NCI-H2196 treated with DMSO at 0.1 percent for 48 hours (cell line): ENCODE measurements around the gene POLG.

ENCODE experiments used
- DNase-seq: peaks from one replicate; lab custom pipeline; 2025; ENCODE audit not compliant: unreplicated experiment; lab: John Stamatoyannopoulos, UW

Gene POLG

DNA sequence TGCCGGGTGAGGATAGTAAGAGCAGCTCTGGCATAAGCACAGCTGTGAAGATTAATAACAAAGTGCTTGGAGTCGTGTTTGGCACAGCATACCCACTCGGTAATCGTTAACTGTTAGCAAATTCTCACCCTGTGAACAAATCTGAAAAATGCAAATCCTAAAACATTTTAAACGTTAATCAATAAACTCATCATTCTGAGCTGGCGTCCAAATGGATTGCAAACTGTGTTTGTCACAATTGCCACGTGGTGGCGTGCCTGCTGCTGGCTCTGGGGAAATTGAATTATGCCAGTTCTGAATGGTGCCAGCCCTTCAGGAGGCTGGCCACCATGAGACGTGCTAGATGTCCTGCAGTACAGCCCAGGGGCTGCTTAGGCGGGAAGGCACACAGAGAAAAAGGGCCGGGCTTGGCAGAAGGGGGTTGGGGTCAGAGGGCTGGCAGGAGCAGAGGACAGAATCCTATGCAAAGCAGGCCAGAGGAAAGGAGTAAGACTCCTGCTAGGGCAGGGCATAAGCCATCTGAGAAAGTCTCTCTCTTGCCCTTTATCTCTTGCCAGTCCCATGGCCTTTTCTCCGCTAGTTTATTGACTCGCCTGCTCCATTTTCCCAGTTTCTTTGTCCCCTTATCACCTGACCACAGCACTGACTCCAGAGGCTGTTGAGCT lies 22.1 kb upstream of the POLG start:
- DNase-seq = peak; percentile 6

DNA sequence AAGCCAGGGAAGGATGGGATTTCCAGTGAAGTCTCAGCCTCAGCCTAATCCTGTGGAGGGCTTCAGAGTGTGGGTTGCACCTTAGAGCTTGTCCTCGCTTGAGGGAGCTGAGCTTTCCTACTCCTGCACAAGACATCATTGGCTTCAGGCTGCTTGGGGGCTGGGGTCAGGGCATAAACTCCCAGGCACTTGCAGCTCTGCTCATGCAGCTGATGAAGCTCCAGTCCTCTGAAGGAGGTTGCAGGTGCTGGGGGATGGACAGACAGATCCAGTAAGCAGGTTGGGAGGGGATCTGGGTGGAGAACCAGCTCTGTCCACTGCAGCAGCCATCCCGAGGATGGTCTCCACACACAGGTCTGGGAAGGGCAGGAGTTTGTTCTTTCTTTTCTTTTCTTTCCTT lies 19.4 kb upstream of the POLG start:
- DNase-seq = no peak

DNA sequence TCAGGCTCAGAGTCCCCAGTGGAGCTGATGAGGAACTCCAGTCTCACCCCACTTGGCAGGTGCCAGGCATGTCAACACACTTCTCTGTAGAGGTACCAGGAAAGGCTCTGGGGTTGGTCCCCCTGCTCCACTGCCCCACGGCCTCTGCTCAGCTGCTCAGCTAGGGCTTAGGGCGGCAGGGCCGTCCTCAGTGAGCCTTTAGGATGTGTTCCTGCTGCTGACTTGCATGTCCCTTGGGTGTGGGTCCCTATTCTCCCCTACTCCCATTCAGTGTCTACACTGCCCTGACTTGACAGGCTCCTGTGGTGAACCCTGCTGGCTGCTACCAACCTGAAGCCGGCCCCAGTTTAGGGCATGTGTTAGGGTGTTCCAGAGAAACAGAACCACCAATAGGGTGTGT lies 17.9 kb upstream of the POLG start:
- DNase-seq = no peak

DNA sequence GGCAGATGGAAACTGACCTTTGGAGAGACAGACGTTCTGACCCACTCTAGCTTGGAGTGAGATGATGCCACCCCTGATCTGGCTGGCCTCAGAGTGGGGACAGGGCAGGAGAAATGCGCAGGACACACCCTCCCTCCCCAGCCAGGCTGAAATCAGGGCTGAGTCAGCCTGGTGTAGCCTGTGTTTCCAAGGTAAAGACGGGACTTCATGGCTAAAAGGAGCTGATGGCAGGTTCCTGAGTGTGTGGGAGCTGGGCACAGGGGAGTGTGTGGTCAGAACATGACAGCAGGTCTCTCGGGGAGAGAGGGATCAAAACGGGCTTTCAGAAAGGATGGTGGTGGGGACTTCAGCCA lies 14.6 kb upstream of the POLG start:
- no peak for DNase-seq

DNA sequence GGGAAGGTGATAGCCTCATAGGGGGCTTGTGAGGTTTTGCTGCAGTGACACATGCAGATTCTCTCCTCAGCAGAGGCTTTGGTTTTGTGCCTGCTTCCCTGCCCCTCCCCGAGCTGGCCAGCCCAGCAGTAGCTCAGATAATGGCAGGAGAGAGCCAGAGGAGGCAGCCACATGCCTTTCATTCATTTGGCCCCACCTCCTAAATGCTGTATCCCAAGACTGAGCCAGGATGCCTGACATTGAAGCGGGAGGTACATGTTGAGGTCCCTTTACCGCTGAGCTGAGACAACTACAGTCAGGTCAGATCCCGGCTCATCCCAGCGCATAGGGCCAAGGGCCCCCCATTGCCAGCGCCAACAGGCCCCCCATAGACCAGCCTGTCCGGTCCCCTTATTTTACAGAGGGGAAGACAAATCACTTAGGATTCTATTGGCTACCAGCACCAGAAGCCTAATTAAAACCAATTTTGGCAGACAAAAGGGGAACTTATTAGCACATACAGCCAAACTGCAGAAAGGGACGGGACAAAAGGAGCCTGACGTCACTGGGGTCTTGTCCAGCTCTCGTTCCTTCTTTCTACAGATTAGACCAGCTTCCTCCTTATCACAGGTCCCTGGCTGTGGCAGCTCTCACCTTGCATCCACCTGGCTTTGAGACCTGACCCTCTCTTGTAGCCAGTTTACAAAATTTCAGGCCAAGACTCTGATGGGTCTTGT lies 12.1 kb upstream of the POLG start:
- no peak for DNase-seq

DNA sequence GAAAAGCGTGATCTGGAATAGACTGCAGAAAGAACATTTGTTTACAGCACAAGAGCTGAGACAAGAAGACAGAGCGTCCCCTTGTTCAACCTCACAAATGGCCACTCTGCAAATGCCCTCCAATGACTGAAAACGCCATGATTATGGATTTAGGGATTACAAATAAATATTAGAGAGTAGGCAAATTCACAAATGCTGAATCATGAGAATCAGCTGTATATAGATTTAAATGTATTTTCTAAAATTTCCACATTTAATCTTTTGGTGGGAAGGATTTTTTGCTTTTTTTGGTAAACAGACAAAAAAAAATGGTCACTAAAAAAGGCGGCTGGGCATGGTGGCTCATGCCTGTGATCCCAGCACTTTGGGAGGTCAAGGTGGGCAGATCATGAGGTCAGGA lies 10.6 kb upstream of the POLG start:
- no peak for DNase-seq

DNA sequence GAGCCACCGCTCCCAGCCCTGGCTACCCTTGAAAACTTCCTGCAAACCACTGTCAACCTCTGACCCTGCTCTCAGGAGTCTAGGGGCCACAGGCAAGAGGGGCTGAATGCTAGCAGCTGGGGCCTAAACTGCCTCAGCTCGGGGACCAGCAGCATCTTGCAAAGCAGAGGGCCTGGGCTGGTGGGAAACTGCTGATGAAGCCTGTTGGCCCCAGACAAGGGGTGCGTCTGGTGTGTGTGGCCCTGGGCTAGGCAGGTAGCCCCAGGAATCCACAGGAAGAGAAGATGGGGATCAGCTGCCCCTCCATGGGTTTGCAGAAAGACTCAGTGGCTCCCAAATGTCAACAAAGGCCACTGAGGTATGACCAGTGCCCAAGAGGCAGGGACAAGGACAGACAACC lies 8.2 kb upstream of the POLG start:
- DNase-seq = no peak

DNA sequence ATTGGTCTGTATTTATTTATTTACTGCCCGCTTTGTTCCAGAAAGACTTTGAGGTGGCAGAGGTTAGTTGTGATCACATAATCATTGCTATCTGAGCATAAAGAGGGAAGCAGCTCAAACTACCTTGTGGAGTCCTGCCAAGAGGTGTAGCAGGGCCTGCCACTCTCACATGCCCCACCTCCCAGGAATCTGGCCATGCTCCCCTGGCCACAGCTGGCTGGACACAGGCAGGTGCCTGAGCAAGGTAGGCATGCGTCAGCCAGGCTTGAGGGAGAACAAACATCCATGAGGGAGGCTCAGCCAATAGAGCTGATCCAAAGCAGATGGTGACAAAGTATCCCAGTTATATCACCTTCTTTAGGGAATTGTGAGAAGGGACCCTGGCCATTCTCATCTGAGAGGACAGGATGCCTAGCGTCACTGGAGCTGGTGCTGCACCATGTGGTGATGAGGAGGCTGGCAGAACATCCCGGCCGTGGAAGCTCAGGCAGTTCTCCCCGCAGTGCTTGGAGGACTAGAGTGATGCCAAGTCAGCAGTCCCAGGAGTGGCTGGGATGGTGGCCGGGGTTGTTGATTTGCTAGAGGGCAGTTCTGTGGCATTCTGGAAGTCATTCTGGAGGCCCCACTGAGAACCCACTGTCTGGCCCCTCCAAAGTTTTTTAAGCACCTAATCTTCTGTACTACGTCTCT lies 6.8 kb upstream of the POLG start:
- DNase-seq = peak; percentile 74

DNA sequence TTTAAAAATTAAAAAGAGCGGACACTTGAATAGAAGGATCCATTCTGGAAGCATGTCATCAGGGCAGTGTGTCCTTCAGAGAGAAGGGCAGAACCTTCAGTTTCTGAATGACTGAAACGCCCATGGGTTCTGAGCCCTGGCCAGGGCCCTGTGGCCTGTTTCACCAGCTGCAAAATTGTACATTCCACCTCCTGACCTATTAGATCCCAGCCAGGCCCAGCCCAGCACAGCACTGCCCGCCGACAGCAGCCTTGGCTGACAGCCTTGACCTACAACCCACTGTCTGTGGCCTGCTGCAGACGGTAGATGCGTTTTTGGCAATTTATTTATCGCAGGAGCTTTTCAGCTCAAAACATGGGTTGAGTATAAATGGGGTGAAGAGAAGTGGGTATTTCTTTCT lies 5.9 kb upstream of the POLG start:
- no peak for DNase-seq

DNA sequence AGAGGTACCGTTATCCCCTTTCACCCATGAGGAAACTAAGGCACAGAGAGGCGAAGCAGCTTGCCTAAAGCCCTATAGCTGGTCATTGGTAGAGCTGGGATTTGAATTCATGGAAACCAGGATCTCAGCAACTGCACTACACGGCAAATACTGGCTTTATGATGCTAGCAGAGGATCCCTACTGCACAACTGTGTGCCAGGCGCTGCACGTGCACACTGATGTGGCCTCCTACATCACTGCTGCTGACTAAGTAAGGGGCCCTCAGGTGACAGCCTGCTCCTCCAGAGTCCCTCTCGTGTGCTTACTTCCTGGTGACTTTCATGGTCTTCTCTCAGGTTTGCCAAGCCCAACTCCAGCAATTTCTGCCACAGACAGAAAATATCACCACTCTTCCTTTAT lies 3.4 kb upstream of the POLG start:
- no peak for DNase-seq

DNA sequence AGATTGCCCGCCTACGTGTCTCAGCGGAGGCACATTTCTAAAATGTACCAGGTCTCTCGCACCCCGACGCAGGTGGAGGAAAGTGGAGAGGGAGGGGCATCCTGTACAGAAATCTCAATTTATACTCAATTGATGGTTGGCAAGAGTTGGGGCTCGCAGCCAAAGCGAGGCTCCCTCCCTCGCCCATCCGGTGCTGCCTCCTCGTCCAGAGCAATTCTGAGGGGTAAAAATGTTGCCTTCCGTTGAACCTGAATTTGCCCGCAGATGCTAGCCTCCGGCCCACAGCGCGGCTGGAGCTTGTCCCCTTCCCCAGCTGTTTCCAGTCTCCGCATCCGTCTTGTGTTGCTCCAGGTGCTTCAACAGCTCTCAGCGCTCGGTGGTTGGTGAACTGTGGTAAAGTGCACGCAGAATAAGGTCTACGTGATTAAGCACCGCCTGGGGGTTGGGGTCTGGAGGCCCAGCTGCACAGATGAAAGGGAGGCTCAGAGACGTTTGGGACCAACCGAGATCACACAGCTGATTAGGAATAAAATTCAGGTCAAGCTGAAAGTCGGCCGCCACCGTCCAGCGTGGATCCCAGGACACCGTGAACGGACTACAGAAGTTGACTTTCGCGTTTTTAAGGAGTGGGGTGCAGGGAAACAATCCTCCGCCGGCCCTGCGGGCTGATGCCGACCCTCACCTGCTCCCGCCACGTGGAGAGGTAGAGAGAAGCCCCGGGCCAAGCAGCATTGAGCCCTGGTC lies 846 bp upstream of the POLG start:
- no peak for DNase-seq

DNA sequence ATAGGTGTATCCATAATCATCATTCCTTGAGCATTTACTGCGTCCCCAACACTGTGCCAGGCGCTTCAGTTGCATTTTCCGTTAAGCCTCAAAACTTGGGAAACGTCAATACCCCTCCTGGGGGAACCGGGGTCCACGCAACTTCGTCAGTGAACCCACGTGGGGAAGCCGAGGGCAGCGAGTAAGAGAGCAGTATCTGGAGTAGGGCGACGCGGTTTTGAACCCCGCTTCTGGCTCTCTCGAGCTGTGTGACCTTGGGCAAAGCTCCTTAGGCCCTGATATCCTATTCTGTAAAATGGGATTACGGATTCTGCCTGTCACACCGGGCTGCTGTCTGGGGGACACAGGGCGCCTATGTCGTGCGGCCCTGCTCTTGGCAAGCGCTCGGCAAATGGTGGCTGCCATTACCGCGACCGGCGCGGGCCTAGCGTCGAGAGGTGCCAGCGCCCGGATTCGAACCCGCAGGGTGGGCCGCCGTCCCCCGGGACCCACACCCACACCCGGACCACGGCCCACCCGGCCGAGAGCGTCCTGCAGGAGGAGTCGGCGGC lies 590 bp downstream of the POLG start:
- no peak for DNase-seq

DNA sequence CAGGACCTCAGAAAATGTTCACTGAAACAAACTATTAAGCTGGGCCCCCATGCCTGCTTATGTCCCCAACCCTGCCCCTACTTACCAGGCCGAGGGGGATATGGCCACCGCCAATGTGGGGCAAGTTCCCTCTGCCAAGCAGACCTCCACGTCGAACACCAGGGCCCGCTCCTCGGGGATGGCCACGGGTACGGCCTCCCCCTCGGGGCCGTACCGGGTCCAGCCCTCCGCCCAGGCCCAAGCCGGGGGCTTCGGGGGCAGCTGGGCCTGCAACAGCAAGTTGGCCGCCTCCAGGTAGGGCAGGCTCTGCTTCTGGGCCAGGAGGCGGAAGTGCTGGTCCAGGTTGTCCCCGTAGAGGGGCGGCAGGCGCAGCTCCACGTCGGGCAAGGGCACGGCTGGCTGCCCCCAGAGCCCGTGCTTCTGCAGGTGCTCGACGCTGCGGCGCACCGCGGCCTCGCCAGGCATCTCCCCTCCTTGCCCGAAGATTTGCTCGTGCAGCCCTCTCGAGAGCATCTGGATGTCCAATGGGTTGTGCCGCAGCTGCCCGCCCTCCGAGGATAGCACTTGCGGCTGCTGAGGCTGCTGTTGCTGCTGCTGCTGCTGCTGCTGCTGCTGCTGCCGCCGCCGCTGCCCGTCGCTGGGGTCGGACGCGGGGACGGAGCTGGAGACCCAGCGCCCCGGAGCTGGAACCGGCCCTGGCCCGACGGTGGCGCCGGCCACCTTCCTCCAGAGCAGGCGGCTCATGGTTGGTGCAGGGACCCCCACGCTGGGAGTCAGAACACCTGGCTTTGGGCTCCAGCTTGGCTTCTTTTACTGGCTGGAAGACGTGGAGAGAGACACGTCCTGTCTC lies 1.4 kb downstream of the POLG start:
- DNase-seq = no peak

DNA sequence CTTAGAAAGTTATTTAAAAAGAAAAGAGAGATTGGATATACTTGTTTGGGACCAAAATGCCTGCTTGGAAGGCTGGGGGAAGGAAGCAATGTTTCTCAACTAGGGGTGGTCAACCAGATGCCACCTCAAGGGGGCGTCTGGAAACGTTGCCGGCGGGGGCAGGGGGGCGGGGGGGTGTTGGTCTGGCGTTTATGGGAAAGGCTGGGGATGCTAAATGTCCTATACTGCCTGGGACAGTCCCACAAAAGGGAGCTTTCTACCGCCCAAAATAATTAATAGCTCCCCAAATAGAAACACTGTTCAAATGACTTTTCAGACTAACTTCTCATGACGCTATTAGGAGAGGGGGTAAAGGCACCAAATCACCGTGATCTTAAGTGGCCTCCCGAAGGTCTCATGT lies 2.2 kb downstream of the POLG start:
- DNase-seq = no peak

DNA sequence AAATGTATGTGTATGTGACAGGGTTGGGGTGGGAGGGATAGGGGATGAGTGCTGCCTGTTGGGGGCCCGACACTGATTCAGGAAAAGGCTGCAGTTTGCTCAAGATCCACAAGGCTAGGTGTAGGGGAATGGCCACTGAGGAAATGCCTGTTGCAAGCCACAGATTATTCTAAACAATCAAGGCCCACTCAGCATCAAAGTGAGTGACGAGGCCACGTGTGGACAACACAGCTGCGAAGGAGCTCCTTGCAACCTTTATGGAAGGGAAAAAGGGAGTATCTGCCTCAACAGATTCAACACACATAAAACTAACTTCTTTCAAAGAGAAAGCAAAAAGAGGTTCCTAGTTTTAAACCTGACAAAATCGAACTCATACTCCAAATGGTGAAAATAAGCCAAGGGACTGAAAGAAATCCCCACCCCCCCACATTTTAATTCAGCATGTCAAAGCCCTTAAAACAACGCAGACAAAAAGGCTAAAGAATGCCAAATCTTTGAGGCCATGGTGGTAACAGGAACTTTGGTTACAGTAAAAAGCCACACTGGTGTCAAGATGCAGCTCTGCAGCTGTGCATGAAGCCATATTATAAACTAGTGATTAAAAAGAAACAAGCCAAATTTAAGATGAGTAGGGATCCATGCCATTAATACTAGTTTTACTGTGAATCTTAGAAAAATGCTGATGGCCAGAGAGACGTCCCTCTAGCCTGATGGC lies 3.6 kb downstream of the POLG start:
- DNase-seq = no peak

DNA sequence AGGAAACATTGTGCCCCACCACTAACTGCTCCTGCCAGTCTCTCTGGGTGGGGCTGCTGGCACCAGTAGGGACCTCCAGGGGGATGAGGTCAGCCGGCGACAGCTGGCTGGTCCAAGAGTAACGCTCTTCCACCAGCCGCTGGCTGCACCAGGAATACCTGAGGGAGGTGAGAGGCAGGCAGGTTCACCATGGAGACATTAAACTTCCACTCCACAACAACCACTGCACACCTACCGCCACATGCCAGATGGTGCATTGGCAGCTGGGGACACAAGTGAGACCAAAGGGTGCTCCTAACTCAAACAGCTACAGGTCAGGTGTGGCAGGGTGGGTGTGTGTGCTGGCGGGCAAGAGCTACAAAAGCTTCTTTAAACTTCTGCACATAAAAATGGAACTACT lies 4.5 kb downstream of the POLG start:
- no peak for DNase-seq

DNA sequence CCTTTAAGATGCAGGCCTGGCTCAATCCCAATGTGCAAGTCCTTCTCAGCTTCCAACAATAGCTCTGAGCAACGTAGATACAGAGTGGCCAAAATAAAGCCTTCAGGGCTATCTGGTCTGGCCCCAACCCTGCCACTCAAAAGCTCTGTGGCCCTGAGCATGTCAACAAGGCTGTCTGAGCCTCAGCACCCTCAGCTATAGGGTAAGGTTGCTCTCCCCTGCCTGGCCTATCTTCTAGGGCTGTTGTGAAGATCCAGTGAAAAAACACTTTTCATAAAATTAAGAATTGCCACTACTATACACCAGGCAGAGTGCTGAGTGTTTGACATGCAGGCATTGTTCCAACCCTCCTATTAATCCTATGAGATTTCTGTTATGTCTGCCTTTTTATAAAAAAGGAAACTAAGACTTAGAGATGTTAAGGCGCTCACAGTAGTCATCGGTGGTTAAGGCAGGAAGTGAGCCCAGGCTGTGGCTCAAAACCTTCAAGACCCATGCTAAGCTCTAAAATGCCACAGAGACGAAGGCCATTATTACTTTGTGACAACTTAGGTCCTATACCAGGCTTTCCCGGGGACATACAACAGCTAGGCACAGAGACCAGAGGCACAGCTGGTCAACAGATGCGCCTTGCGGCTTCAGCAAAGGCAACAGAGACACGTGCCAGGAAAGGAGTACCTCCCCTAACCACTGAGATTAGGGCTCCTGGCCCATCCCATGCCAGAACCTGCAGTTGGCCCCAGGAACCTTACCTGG lies 5.1 kb downstream of the POLG start:
- no peak for DNase-seq

DNA sequence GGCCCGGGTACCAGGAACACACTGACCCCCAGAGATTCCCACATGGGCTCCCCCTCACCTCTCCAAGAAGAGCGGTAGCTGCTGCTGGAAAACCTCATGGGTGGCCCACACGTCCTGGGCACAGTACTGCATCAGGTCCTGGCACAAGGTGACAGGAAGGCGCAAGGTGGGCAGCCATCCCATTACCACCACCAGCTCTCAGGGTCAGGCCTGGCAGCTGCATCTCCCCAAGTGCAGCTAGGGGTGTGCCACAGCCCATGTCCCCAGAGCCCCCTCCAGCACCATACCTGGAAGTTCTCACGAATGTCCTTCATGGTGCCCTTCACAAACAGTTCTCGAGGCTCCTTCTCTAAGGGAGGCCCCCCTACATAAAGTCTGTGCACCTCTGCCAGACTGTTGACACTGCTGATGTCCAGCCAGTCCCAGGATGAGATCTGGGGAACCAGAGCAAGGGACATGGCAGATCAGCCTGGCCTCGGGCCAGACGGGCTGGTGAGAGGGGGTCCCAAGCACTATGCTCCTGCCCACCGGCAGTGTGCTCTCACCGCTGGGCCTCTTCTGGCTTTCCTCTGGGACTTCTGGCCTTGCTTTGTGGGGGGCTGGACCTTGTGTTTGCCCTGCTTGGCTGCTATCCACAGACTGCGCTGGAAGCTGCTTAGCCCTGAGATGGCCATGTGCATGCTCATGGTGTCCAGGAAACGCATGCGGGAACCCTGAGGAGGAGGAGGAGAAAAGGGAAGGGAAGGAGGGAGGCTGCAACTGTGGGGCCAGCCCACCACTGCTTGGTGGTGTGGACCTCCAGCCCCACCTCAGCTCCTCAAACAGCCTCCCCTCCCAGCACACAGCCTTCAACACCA lies 6.0 kb downstream of the POLG start:
- no peak for DNase-seq
